Measurements from ENCODE around the gene SLC10A1. TPM values are rescaled to one million over a fixed set of nuclear protein-coding genes. Genes with fewer than 3 reads are reported as not detected.

The SLC10A1 gene
- total RNA-seq, 4 donors from 2014 or later: not detected

- intact Hi-C loops (cut with DNase I; ENCODE audit: low total_unique reads): no loop called here
- DNase-seq (ENCODE audit: low spot score in 2 of 2): no peak
- no peak for TF ChIP-seq CTCF (IDR thresholded peaks at IDR 0.05)
- no peak for TF ChIP-seq POLR2A (IDR thresholded peaks at IDR 0.05)
- H3K4me3 ChIP-seq (ENCODE audit: low read depth, poor library complexity, severe bottlenecking): no peak overlapping the region
- 35 to 42% methylated on average over 5 of the region's 5 CpGs for WGBS, 2 donors
Measured at GRCh38 chr14:69841656-69842055, 44.6 kb upstream of the SLC10A1 start.

DNA sequence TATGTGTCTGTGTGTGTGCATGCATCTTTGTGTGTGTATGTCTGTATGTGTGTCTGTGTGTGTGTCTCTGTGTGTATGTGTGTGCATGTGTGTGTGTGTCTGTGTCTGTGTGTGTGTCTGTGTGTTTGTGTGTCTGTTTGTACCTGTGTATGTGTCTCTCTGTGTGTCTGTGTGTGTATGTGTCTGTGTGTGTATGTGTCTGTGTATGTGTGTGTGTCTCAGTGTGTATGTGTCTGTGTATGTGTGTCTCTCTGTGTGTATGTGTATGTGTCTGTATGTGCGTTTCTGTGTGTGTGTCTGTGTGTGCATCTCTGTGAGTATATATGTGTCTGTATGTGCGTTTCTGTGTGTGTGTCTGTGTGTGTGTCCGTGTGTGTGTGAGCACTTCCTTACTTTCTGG is 42.6 kb upstream of the SLC10A1 start:
- no peak overlapping the region for H3K4me3 ChIP-seq (ENCODE audit: low read depth, poor library complexity, severe bottlenecking)
- 88 to 92% methylated on average over 3 of the region's 3 CpGs for WGBS, 2 donors
- TF ChIP-seq CTCF (IDR thresholded peaks at IDR 0.05): peak in 1 of 3 donors; percentile 13
- TF ChIP-seq POLR2A (IDR thresholded peaks at IDR 0.05): no peak
- no peak for DNase-seq (ENCODE audit: low spot score in 2 of 2)
- intact Hi-C loops (cut with DNase I; ENCODE audit: low total_unique reads): no loop called here

DNA sequence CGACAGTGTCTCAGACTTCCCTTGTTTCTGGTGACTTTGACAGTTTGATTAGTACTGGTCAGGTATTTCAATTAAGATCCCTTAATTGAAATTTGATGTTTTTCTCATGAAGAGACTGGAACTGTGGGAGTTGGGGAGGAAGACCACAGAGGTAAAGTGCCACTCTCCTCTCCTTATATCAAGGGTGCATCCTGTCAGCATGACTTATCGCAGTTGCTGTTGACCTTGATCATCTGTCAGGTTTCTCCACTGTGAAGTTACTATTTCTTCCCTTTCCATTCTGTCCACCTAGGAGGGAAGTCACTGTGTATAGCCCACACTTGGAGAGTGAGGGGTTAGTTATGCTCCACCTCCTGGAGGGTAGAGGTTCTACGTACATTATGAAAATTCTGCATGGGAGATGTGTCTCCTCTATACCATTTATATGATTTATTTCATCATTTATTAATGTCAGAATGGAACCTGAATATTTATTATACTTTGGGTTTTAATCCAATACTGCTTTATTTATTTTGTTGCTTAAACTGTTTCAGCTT is 41.9 kb upstream of the SLC10A1 start:
- WGBS, 2 donors: 72 to 80% methylated on average over 3 of the region's 3 CpGs

DNA sequence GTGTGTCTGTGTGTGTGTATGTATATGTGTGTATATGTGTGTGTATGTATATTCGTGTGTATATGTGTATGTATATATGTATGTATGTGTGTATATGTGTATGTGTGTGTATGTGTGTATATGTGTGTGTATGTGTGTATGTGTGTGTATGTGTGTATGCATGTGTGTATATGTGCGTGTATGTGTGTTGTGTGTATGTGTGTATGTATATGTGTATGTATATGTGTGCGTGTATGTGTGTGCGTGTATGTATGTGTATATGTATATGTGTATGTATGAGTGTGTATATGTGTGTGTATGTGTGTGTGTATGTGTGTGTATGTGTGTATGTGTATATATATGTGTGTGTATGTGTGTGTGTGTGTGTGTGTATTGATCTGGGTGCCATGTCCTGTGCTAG is 31.8 kb upstream of the SLC10A1 start:
- intact Hi-C loops (cut with DNase I; ENCODE audit: low total_unique reads): no loop called here
- WGBS, 2 donors: 71 to 98% methylated on average over 4 of the region's 4 CpGs
- TF ChIP-seq CTCF (IDR thresholded peaks at IDR 0.05) (no peak), POLR2A (IDR thresholded peaks at IDR 0.05) (no peak)
- DNase-seq (ENCODE audit: low spot score in 2 of 2): no peak
- H3K4me3 ChIP-seq (ENCODE audit: low read depth, poor library complexity, severe bottlenecking): no peak overlapping the region

More for the DNA sequence above, 41.9 kb upstream of the SLC10A1 start:
- no peak overlapping the region for H3K4me3 ChIP-seq (ENCODE audit: low read depth, poor library complexity, severe bottlenecking)
- intact Hi-C loops (cut with DNase I; ENCODE audit: low total_unique reads): no loop called here
- no peak for TF ChIP-seq POLR2A (IDR thresholded peaks at IDR 0.05)
- TF ChIP-seq CTCF (IDR thresholded peaks at IDR 0.05): no peak
- no peak for DNase-seq (ENCODE audit: low spot score in 2 of 2)

DNA sequence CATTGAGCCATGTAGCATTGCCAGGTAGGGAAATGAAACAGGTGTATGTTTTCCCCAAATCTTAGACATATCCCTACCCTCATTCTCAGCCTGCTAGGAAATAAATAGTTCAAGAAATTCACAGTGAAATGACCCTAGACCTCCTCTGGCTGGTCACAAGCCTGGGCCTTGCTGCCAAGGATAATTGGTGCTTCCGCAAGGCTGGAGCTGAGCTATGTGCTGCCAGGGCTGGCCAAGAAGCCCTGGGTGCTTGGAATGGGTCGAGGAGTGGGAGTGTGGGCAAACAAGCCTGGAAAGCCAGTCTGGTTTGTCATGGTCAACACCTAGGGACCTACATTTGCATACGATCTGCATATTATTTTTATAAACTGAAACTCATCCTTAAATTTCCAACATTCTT is 31.3 kb upstream of the SLC10A1 start:
- 82 to 86% methylated on average over 3 of the region's 3 CpGs for WGBS, 2 donors
- TF ChIP-seq CTCF (IDR thresholded peaks at IDR 0.05) (no peak), POLR2A (IDR thresholded peaks at IDR 0.05) (no peak)
- no peak overlapping the region for H3K4me3 ChIP-seq (ENCODE audit: low read depth, poor library complexity, severe bottlenecking)
- intact Hi-C loops (cut with DNase I; ENCODE audit: low total_unique reads): no loop called here
- DNase-seq (ENCODE audit: low spot score in 2 of 2): peak in 1 of 2 donors; percentile 15

DNA sequence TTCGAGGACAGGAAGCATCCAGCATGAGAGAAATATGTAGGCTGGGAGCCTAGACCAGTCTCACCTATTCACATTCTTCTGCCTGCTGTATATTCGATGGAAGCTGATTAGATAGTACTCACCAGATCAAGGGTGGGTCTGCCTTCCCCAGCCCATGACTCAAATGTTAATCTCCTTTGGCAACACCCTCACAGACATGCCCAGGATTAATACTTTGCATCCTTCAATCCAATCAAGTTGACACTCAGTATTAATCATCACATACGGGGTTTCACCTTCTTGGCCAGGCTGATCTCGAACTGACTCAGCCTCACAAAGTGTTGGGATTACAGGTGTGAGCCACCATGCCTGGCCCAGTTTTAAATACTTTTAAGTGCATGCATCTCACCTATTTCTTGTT is 30.5 kb upstream of the SLC10A1 start:
- no peak for TF ChIP-seq CTCF (IDR thresholded peaks at IDR 0.05)
- WGBS, 2 donors: 43 to 58% methylated on average over 4 of the region's 4 CpGs
- peak in 1 of 2 donors; percentile 21 for DNase-seq (ENCODE audit: low spot score in 2 of 2)

More for the DNA sequence above, 30.5 kb upstream of the SLC10A1 start:
- no peak overlapping the region for H3K4me3 ChIP-seq (ENCODE audit: low read depth, poor library complexity, severe bottlenecking)
- intact Hi-C loops (cut with DNase I; ENCODE audit: low total_unique reads): no loop called here
